H1 (cell line): ENCODE results near the gene ARHGAP6. TPM values are rescaled to one million over a fixed set of nuclear protein-coding genes. Genes with fewer than 3 reads are reported as not detected.

Experiments
- CTCF ChIA-PET: fragments of 300-600 bp; sonication (Branson Sonifier 250); formaldehyde crosslinking; loops from one replicate; lab custom pipeline; 2021; ENCODE audit not compliant: partially characterized antibody; lab: Charles Lee
- POLR2A ChIA-PET: fragments of 300-600 bp; sonication (Branson Sonifier 250); formaldehyde crosslinking; loops from one replicate; lab custom pipeline; 2021; ENCODE audit warnings: inconsistent platforms; ENCODE audit not compliant: partially characterized antibody; lab: Charles Lee
- DNase-seq, 2 experiments: peaks; one replicate each; pipeline versions ENCODE4 v3.0.0 to v3.0.0-alpha.2; 2010 to 2022; ENCODE audit warnings: low spot score in 2 of 2, low read depth in 1 of 2, mixed read lengths in 1 of 2
- FAIRE-seq: peaks from 2 replicates; lab custom pipeline; 2011; peaks lifted over from hg19 to GRCh38; lab: Jason Lieb, UNC
- H2AFZ ChIP-seq: 2 replicates; pipeline ENCODE4 v1.8.1; 2012; ENCODE audit warnings: low read length, inconsistent platforms
- H2AK5ac ChIP-seq: 2 replicates; pipeline ENCODE4 v1.6.1; 2013; ENCODE audit warnings: low read depth, low read length
- H2BK120ac ChIP-seq: replicated peaks from 2 replicates; pipeline ENCODE3; 2013; ENCODE audit warnings: low read depth, low read length, inconsistent platforms
- H2BK12ac ChIP-seq: 2 replicates; pipeline ENCODE4 v1.6.1; 2013; ENCODE audit warnings: low read depth, low read length
- H2BK15ac ChIP-seq: 2 replicates; pipeline ENCODE4 v1.6.1; 2013; ENCODE audit warnings: low read length
- H2BK20ac ChIP-seq: 2 replicates; pipeline ENCODE4 v1.6.1; 2013; ENCODE audit warnings: low read length
- H2BK5ac ChIP-seq: 2 replicates; pipeline ENCODE4 v1.6.1; 2013; ENCODE audit warnings: low read depth, low read length
- H3K14ac ChIP-seq: 2 replicates; pipeline ENCODE4 v1.6.1; 2013; ENCODE audit warnings: inconsistent platforms; ENCODE audit not compliant: insufficient read length
- H3K18ac ChIP-seq: 2 replicates; pipeline ENCODE4 v1.6.1; 2013; ENCODE audit warnings: low read length; ENCODE audit errors: extremely low read depth
- H3K23ac ChIP-seq: 2 replicates; pipeline ENCODE4 v1.6.1; 2013; ENCODE audit warnings: inconsistent platforms; ENCODE audit not compliant: insufficient read length
- H3K23me2 ChIP-seq: 2 replicates; pipeline ENCODE4 v1.6.1; 2013; ENCODE audit warnings: low read depth, low read length
- H3K27ac ChIP-seq: 2 replicates; pipeline ENCODE4 v1.6.1; 2011; ENCODE audit warnings: low read depth, low read length, inconsistent platforms
- H3K27me3 ChIP-seq, 4 experiments: replicated peaks in 1 of 4; 1 replicate in 1 of 4; 2 replicates in 3 of 4; pipeline versions ENCODE4 v1.6.1 to v1.8.1; 2011 to 2013; ENCODE audit warnings: low read length in 3 of 4, mild to moderate bottlenecking in 3 of 4, inconsistent platforms in 2 of 4, mixed read lengths in 2 of 4, moderate library complexity in 1 of 4; ENCODE audit not compliant: control insufficient read depth in 3 of 4, insufficient read depth in 3 of 4; ENCODE audit errors: extremely low read depth in 1 of 4
- H3K36me3 ChIP-seq, 4 experiments: 2 replicates each; pipeline versions ENCODE4 v1.6.1 to v1.8.1; 2011 to 2013; ENCODE audit warnings: mild to moderate bottlenecking in 4 of 4, low read length in 3 of 4, moderate library complexity in 2 of 4, control low read depth in 1 of 4, inconsistent platforms in 1 of 4; ENCODE audit not compliant: insufficient read depth in 4 of 4, control insufficient read depth in 2 of 4
- H3K4ac ChIP-seq: replicated peaks from 2 replicates; pipeline ENCODE3; 2013; ENCODE audit warnings: low read length, low read depth, mixed read lengths, inconsistent platforms; ENCODE audit not compliant: insufficient read length
- H3K4me1 ChIP-seq, 4 experiments: replicated peaks in 1 of 4; 1 replicate in 1 of 4; 2 replicates in 3 of 4; pipeline versions ENCODE4 v1.6.1 to v1.8.1; 2011 to 2013; ENCODE audit warnings: low read length in 3 of 4, inconsistent platforms in 2 of 4, mixed read lengths in 1 of 4; ENCODE audit not compliant: insufficient read depth in 4 of 4, control insufficient read depth in 3 of 4
- H3K4me2 ChIP-seq, 2 experiments: 2 replicates each; pipeline versions ENCODE4 v1.6.1 to v1.8.1; 2011 to 2013; ENCODE audit warnings: low read depth in 2 of 2, low read length in 2 of 2, control low read depth in 1 of 2, inconsistent platforms in 1 of 2, mild to moderate bottlenecking in 1 of 2; ENCODE audit not compliant: insufficient read depth in 1 of 2
- H3K4me3 ChIP-seq, 4 experiments: fragments of 200-600, 300-600 bp in 1 of 4; sonication (generic), shearing (Covaris generic), sonication (Bioruptor Twin) in 1 of 4; 2 replicates each; pipeline versions ENCODE4 v1.5.1 to v1.8.1; 2011 to 2016; ENCODE audit warnings: low read length in 4 of 4, low read depth in 3 of 4, control low read depth in 2 of 4, inconsistent platforms in 2 of 4, mild to moderate bottlenecking in 2 of 4, mixed read lengths in 1 of 4, moderate library complexity in 1 of 4; ENCODE audit not compliant: insufficient read depth in 2 of 4; ENCODE audit errors: extremely low read depth in 1 of 4
- H3K56ac ChIP-seq: replicated peaks from 2 replicates; pipeline ENCODE3; 2013; ENCODE audit warnings: low read depth, mild to moderate bottlenecking, mixed read lengths, low read length, inconsistent platforms; ENCODE audit not compliant: insufficient read length
- H3K79me1 ChIP-seq: 2 replicates; pipeline ENCODE4 v1.6.1; 2013; ENCODE audit warnings: low read depth, low read length, control low read depth
- H3K79me2 ChIP-seq, 2 experiments: 2 replicates each; pipeline versions ENCODE4 v1.6.1 to v1.8.1; 2012 to 2013; ENCODE audit warnings: low read length in 2 of 2, mild to moderate bottlenecking in 2 of 2, inconsistent platforms in 1 of 2; ENCODE audit not compliant: insufficient read depth in 2 of 2, control insufficient read depth in 1 of 2
- H3K9ac ChIP-seq, 4 experiments: replicated peaks in 1 of 4; 1 replicate in 1 of 4; 2 replicates in 3 of 4; pipeline versions ENCODE4 v1.6.1 to v1.8.1; 2011 to 2013; ENCODE audit warnings: low read depth in 3 of 4, low read length in 3 of 4, control low read depth in 2 of 4, mild to moderate bottlenecking in 2 of 4, moderate library complexity in 2 of 4, inconsistent platforms in 1 of 4; ENCODE audit errors: extremely low read depth in 1 of 4
- H3K9me3 ChIP-seq, 2 experiments: 2 replicates each; pipeline versions ENCODE4 v1.6.1 to v1.8.1; 2012 to 2013; ENCODE audit warnings: mild to moderate bottlenecking in 2 of 2, moderate library complexity in 2 of 2, control low read depth in 1 of 2, inconsistent platforms in 1 of 2, low read depth in 1 of 2, low read length in 1 of 2, mixed read lengths in 1 of 2; ENCODE audit not compliant: insufficient read depth in 2 of 2
- H4K20me1 ChIP-seq, 2 experiments: replicated peaks in 1 of 2; 2 replicates each; pipeline versions ENCODE3 to v1.8.1; 2011 to 2013; ENCODE audit warnings: inconsistent platforms in 2 of 2, low read length in 2 of 2, mild to moderate bottlenecking in 1 of 2; ENCODE audit not compliant: insufficient read depth in 2 of 2, control insufficient read depth in 1 of 2
- H4K5ac ChIP-seq: 2 replicates; pipeline ENCODE4 v1.6.1; 2013; ENCODE audit warnings: low read length, low read depth, mixed read lengths, inconsistent platforms; ENCODE audit not compliant: insufficient read length
- H4K8ac ChIP-seq: 2 replicates; pipeline ENCODE4 v1.8.0; 2013; ENCODE audit warnings: mild to moderate bottlenecking, moderate library complexity, low read length, inconsistent platforms; ENCODE audit not compliant: insufficient read depth; ENCODE audit errors: extremely low read depth
- H4K91ac ChIP-seq: replicated peaks from 2 replicates; pipeline ENCODE3; 2013; ENCODE audit warnings: low read length, mixed read lengths, inconsistent platforms; ENCODE audit not compliant: insufficient read length
- BRCA1 ChIP-seq: IDR thresholded peaks from 2 replicates; pipeline ENCODE4 v1.6.1; 2012; ENCODE audit warnings: low read depth, low read length, improper control_type of control experiment
- CHD2 ChIP-seq: IDR thresholded peaks from 2 replicates; pipeline ENCODE4 v1.6.1; 2012; ENCODE audit warnings: low read length, improper control_type of control experiment
- CTCF ChIP-seq, 3 experiments: IDR thresholded peaks; 1 replicate in 2 of 3; 2 replicates in 1 of 3; pipeline versions ENCODE4 v1.5.1 to v1.6.1; 2011; ENCODE audit warnings: low read length in 3 of 3, mild to moderate bottlenecking in 3 of 3, inconsistent platforms in 2 of 3, low read depth in 1 of 3, moderate library complexity in 1 of 3; ENCODE audit not compliant: insufficient read depth in 1 of 3; ENCODE audit errors: control extremely low read depth in 1 of 3
- FOSL1 ChIP-seq: IDR thresholded peaks from 2 replicates; pipeline ENCODE4 v1.6.1; 2011; ENCODE audit warnings: mild to moderate bottlenecking, low read depth, low read length, moderate library complexity; ENCODE audit not compliant: insufficient read depth
- GTF2F1 ChIP-seq: IDR thresholded peaks from 2 replicates; pipeline ENCODE4 v1.6.1; 2012; ENCODE audit warnings: low read depth, low read length, improper control_type of control experiment, borderline replicate concordance
- KDM5A ChIP-seq: fragments of 200-600 bp; IDR thresholded peaks from 2 replicates; pipeline ENCODE4 v1.7.1; 2012; ENCODE audit warnings: mild to moderate bottlenecking, low read length, inconsistent platforms, mixed read lengths
- PHF8 ChIP-seq: fragments of 200-600 bp; sonication (generic); conservative IDR thresholded peaks from 2 replicates; pipeline ENCODE4 v1.7.1; 2012; ENCODE audit warnings: low read depth, mild to moderate bottlenecking, inconsistent platforms, low read length, moderate library complexity
- SIN3A ChIP-seq, 2 experiments: IDR thresholded peaks in 1 of 2; conservative IDR thresholded peaks in 1 of 2; 2 replicates each; pipeline ENCODE4 v1.6.1; 2011 to 2012; ENCODE audit warnings: low read length in 2 of 2, improper control_type of control experiment in 1 of 2, low read depth in 1 of 2, mild to moderate bottlenecking in 1 of 2
- TCF12 ChIP-seq: IDR thresholded peaks from 2 replicates; pipeline ENCODE4 v1.6.1; 2011; ENCODE audit warnings: low read depth, mild to moderate bottlenecking, low read length
- ZNF274 ChIP-seq: IDR thresholded peaks from 2 replicates; pipeline ENCODE4 v1.7.0; 2012; ENCODE audit warnings: low read length, borderline replicate concordance; ENCODE audit errors: extremely low read depth
- WGBS, 2 experiments: shearing (Covaris generic) in 1 of 2; methylation state at CpG; one replicate each; pipeline versions ENCODE4 v1.1.6 to v1.1.7; 2013 to 2015; ENCODE audit warnings: low lambda C conversion rate in 2 of 2, mixed read lengths in 2 of 2, inconsistent platforms in 1 of 2, low coverage in 1 of 2, missing lambda C conversion rate in 1 of 2; ENCODE audit not compliant: insufficient replicate concordance in 2 of 2, insufficient coverage in 1 of 2, insufficient read length in 1 of 2; ENCODE audit errors: extremely low coverage in 1 of 2, missing lambda C conversion rate in 1 of 2; 5-methylcytosine and 5-hydroxymethylcytosine counted together
- polyA plus RNA-seq, 7 experiments: library from polyadenylated mRNA; depleted of rRNA in 3 of 7; stranded (reverse) in 5 of 7; unstranded in 2 of 7; fragments of >200 nt in 5 of 7; fragments of 200-250 nt in 2 of 7; gene quantifications; 1 replicate in 5 of 7; 2 replicates in 1 of 7; 4 replicates in 1 of 7; pipeline versions ENCODE4 v1.2.1 to v1.2.3, GENCODE V29; 2011 to 2013; ENCODE audit warnings: missing spikeins in 2 of 7, mixed read lengths in 2 of 7
- total RNA-seq: library from RNA; stranded (reverse); fragmentation: NEBNext Ultra II Directional; extraction: Animal tissue kit (Norgen Biotek cat#: 25700); gene quantifications from 2 replicates; pipeline ENCODE4 v1.2.1, GENCODE V29; 2021

Gene ARHGAP6
- total and polyA plus RNA-seq, 2 of the 8 experiments (the other 6 are each of a cell fraction or from before 2014, with no cell fraction given) = 0.35 to 0.82 TPM

- Histone ChIP-seq H2BK5ac (no peak overlapping the region), H3K79me1 (no peaks in the 10 kb centered on the region), H3K4me1 (no peaks in the 10 kb centered on the region), H3K27me3 (no peaks in the 10 kb centered on the region), H3K9me3 (no peaks in the 10 kb centered on the region), H2AK5ac (no peak overlapping the region), H3K9ac (no peak overlapping the region), H3K27ac (no peak overlapping the region), H3K23me2 (no peaks in the 10 kb centered on the region), H3K4me2 (no peak overlapping the region), H2BK120ac (no peak overlapping the region), H4K91ac (no peak overlapping the region), H3K4me3 (no peak overlapping the region), H3K36me3 (peaks cover 13 to 61% (median 46%) of the 10 kb centered on the region in 4 experiments), H2BK12ac (no peak overlapping the region), H4K20me1 (peaks cover 0 to 2% of the 10 kb centered on the region in 2 experiments), H2BK15ac (no peak overlapping the region), H4K8ac (no peak overlapping the region), H3K18ac (no peak overlapping the region)
- POLR2A ChIA-PET = no interaction called here
- CTCF ChIA-PET = no interaction called here
- no peak for DNase-seq
- FAIRE-seq = no peak
- no peak for TF ChIP-seq CTCF (IDR thresholded peaks at IDR 0.05; ENCODE audit: control extremely low read depth in 1 of 3, insufficient read depth in 1 of 3, low read depth in 1 of 3, low read length in 3 of 3)
- TF ChIP-seq CHD2 = no peak
- no peak for TF ChIP-seq ZNF274
- no peak for TF ChIP-seq FOSL1
- TF ChIP-seq BRCA1 = no peak
- no peak for TF ChIP-seq GTF2F1
- no peak for TF ChIP-seq SIN3A (conservative IDR thresholded peaks at IDR 0.05 in 1 of 2, IDR thresholded peaks at IDR 0.05 in 1 of 2; ENCODE audit: low read depth in 1 of 2, low read length in 2 of 2)
- no peak for TF ChIP-seq PHF8
- no peak for TF ChIP-seq TCF12
- no peak for TF ChIP-seq KDM5A
- TF ChIP-seq, all 59 proteins: peak for 0
- no peak overlapping the region for H2BK20ac ChIP-seq
- 91% methylated on average over 8 of the region's 8 CpGs; no CpG with 5 or more reads in 1 of the 2 experiments for WGBS, 2 experiments
- no peak overlapping the region for H4K5ac ChIP-seq
- H3K79me2 ChIP-seq = no peaks in the 10 kb centered on the region
- no peak overlapping the region for H3K4ac ChIP-seq
- H3K14ac ChIP-seq = no peak overlapping the region
- no peak overlapping the region for H3K23ac ChIP-seq
- no peak overlapping the region for H2AFZ ChIP-seq
- H3K56ac ChIP-seq = no peak overlapping the region
Measured at GRCh38 chrX:11119313-11119943, 546.3 kb downstream of the ARHGAP6 start.
